Brain microvascular endothelial cell (primary cell): ENCODE results near the gene FRAS1.

Experiments
- DNase-seq: peaks from one replicate; pipeline ENCODE4 v3.0.0-alpha.2; 2020
- H3K27ac ChIP-seq: fragments of 250-450 bp; sonication (Bioruptor Pico); 2 replicates; pipeline ENCODE4 v1.5.1; 2020; ENCODE audit warnings: mild to moderate bottlenecking, moderate library complexity
- H3K27me3 ChIP-seq: fragments of 250-450 bp; sonication (Bioruptor Pico); replicated peaks from 2 replicates; pipeline ENCODE4 v1.5.1; 2020; ENCODE audit warnings: mild to moderate bottlenecking
- H3K36me3 ChIP-seq: fragments of 250-450 bp; sonication (Bioruptor Pico); replicated peaks from 2 replicates; pipeline ENCODE4 v1.5.1; 2020; ENCODE audit warnings: mild to moderate bottlenecking
- H3K4me3 ChIP-seq: 2 replicates; pipeline ENCODE4 v1.5.1; 2011; ENCODE audit warnings: low read depth, mild to moderate bottlenecking, control low read depth, low read length, moderate library complexity
- in situ Hi-C: cut with HindIII; loops from 2 replicates; pipeline ENCODE4 v1.10.0; 2017; ENCODE audit warnings: low sequenced_read_pairs, low pct_ligation_motif_present
- TF ChIP-seq, protein P1 (sequence below): IDR thresholded peaks from 2 replicates; pipeline ENCODE4 v1.5.1; 2011; ENCODE audit warnings: low read depth, mild to moderate bottlenecking, moderate library complexity, low read length, control low read depth, inconsistent platforms; ENCODE audit errors: missing control alignments

Gene FRAS1

GRCh38 chr4:78588894-78589545 lies 531.9 kb downstream of the FRAS1 start:
- in situ Hi-C loops: no loop called here
- no peak overlapping the region for H3K27ac ChIP-seq
- DNase-seq: no peak
- no peak overlapping the region for H3K4me3 ChIP-seq
- H3K27me3 ChIP-seq: no peaks in the 10 kb centered on the region
- no peaks in the 10 kb centered on the region for H3K36me3 ChIP-seq
- TF ChIP-seq, protein P1, sequence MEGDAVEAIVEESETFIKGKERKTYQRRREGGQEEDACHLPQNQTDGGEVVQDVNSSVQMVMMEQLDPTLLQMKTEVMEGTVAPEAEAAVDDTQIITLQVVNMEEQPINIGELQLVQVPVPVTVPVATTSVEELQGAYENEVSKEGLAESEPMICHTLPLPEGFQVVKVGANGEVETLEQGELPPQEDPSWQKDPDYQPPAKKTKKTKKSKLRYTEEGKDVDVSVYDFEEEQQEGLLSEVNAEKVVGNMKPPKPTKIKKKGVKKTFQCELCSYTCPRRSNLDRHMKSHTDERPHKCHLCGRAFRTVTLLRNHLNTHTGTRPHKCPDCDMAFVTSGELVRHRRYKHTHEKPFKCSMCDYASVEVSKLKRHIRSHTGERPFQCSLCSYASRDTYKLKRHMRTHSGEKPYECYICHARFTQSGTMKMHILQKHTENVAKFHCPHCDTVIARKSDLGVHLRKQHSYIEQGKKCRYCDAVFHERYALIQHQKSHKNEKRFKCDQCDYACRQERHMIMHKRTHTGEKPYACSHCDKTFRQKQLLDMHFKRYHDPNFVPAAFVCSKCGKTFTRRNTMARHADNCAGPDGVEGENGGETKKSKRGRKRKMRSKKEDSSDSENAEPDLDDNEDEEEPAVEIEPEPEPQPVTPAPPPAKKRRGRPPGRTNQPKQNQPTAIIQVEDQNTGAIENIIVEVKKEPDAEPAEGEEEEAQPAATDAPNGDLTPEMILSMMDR: no peak

DNA sequence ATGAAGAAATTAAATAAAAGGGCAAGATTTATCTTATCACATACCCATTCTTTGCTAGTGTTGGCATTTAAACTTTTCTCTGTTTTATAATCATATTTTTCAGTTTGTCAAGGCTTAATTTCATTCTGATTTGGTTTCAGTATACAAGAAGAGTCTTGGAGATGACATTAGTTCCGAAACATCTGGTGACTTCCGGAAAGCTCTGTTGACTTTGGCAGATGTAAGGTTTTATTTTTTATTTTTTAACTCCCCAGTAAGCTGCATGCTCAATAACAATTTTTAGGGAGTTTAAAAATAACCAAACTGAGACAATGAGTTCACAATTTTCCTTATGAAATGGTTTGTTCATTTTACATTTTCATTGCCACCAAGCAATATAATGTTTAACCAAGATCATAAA lies 534.3 kb downstream of the FRAS1 start:
- in situ Hi-C loops: no loop called here
- no peak overlapping the region for H3K4me3 ChIP-seq
- H3K27ac ChIP-seq: no peak overlapping the region
- no peaks in the 10 kb centered on the region for H3K27me3 ChIP-seq
- TF ChIP-seq, protein P1: no peak
- H3K36me3 ChIP-seq: no peaks in the 10 kb centered on the region
- DNase-seq: no peak

GRCh38 chr4:78592088-78592783 lies 535.1 kb downstream of the FRAS1 start:
- no peak overlapping the region for H3K4me3 ChIP-seq
- TF ChIP-seq, protein P1: peak; percentile 52
- no peak for DNase-seq
- no peaks in the 10 kb centered on the region for H3K27me3 ChIP-seq
- in situ Hi-C loops: no loop called here
- H3K36me3 ChIP-seq: no peaks in the 10 kb centered on the region
- H3K27ac ChIP-seq: no peak overlapping the region
